NCI-H748 treated with DMSO at 0.1 percent for 48 hours (cell line): ENCODE results near the gene IQGAP2.

Experiments used
- DNase-seq: peaks from one replicate; lab custom pipeline; 2025; lab: John Stamatoyannopoulos, UW

IQGAP2 gene

GRCh38 chr5:76746677-76747076 lies 343.6 kb downstream of the IQGAP2 start:
- DNase-seq = no peak

DNA sequence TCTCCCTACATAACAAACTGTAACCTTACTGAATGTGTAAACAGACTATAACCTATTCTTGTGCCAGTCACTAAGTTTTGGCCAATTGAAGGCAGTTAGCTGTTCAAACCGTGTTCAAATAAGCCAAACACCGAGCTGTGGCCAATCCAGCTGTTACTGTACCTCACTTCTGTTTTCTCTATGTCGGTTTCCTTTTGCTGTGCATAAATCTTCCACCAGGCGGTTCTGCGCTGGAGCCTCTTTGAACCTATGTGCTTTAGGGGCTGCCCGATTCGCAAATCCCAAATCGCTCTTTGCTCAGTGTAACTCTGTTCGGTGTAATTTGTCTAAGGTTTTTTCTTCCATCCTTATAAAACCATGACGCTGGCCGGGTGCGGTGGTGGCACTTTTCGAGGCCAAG lies 344.6 kb downstream of the IQGAP2 start:
- DNase-seq = no peak

GRCh38 chr5:76751291-76751690 lies 348.2 kb downstream of the IQGAP2 start:
- DNase-seq = no peak

- DNase-seq = no peak
These were observed 351.6 kb downstream of the IQGAP2 start for GRCh38 chr5:76754668-76755078.

GRCh38 chr5:76755779-76756637 lies 352.9 kb downstream of the IQGAP2 start:
- DNase-seq = no peak

GRCh38 chr5:76757049-76757448 lies 354.0 kb downstream of the IQGAP2 start:
- no peak for DNase-seq
